Measurements from ENCODE around the gene LRMDA. TPM values are rescaled to one million over a fixed set of nuclear protein-coding genes. Genes with fewer than 3 reads are reported as not detected.

LRMDA gene
- total RNA-seq, 2 experiments from 2014 or later, result not detected

DNA sequence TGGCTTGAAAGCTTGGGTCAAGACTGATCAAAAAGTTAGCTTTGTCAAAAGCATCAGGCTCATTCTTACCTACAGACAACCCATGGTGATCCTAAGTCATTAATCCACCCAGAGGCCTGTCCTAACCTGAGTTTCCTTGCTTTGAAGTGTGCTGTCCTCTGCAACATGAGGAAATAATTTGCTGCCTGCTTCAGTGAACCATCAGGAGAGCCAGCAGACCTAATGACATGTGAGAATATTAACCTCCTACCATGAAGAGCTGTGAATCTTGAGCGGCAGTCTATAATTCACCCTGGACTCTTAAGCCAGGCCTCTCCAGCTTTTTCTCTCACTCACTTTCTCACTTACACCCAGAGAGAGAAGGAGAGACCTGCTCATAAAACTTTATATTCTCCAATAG lies 590.0 kb downstream of the LRMDA start:
- Histone ChIP-seq H3K4me3 (ENCODE audit: low read depth, low read length, poor library complexity, severe bottlenecking) (no peak overlapping the region), H3K36me3 (ENCODE audit: insufficient read depth, low read length) (no peaks in the 10 kb centered on the region), H3K27ac (ENCODE audit: low read depth, low read length, poor library complexity, severe bottlenecking) (no peak overlapping the region), H3K79me2 (ENCODE audit: insufficient read depth, low read depth, low read length) (no peaks in the 10 kb centered on the region), H4K20me1 (ENCODE audit: insufficient read depth, low read length) (no peaks in the 10 kb centered on the region), H2AFZ (ENCODE audit: low read length) (no peak overlapping the region), H3K4me1 (ENCODE audit: insufficient read depth, low read length, poor library complexity, severe bottlenecking) (no peaks in the 10 kb centered on the region), H3K9me2 (ENCODE audit: insufficient read depth, low read length) (no peaks in the 10 kb centered on the region), H3K9me3 (ENCODE audit: low read length) (no peaks in the 10 kb centered on the region), H3K4me2 (ENCODE audit: low read length) (no peak overlapping the region)
- POLR2A ChIA-PET, result no interaction called here
- no peak for DNase-seq (ENCODE audit: low spot score)
- intact Hi-C loops (cut with micrococcal nuclease; ENCODE audit: unreplicated experiment), result no loop called here
- TF ChIP-seq, protein P1, sequence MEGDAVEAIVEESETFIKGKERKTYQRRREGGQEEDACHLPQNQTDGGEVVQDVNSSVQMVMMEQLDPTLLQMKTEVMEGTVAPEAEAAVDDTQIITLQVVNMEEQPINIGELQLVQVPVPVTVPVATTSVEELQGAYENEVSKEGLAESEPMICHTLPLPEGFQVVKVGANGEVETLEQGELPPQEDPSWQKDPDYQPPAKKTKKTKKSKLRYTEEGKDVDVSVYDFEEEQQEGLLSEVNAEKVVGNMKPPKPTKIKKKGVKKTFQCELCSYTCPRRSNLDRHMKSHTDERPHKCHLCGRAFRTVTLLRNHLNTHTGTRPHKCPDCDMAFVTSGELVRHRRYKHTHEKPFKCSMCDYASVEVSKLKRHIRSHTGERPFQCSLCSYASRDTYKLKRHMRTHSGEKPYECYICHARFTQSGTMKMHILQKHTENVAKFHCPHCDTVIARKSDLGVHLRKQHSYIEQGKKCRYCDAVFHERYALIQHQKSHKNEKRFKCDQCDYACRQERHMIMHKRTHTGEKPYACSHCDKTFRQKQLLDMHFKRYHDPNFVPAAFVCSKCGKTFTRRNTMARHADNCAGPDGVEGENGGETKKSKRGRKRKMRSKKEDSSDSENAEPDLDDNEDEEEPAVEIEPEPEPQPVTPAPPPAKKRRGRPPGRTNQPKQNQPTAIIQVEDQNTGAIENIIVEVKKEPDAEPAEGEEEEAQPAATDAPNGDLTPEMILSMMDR (conservative IDR thresholded peaks at IDR 0.05; ENCODE audit: low read length), result no peak
- TF ChIP-seq EZH2phosphoT487 (IDR thresholded peaks at IDR 0.05; ENCODE audit: borderline replicate concordance, low read depth, low read length), result no peak
- CTCF ChIA-PET (ENCODE audit: unreplicated experiment), result no interaction called here
- no TSS peak for BruUV-seq (replicated peaks)

DNA sequence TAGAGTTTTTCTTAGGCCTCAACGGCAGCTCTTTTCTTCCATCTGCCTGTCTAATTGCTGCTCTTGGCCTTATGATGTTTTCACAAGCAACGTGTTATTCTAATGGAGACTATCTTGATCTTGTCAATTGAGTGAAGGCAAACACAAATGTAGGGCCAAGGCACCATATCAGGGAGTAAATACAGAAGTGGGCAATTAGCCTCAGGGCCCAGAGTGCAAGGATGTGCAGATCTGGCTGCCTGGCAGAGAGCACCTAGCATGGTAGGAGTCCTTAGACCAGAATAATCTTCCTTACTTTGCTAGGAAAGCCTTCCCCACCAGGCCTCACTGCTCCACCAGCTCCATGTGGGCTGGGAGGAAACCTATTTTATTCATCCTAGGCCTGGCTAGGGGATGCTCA lies 590.9 kb downstream of the LRMDA start:
- no peaks in the 10 kb centered on the region for H3K9me2 ChIP-seq (ENCODE audit: insufficient read depth, low read length)
- TF ChIP-seq, protein P1 (conservative IDR thresholded peaks at IDR 0.05; ENCODE audit: low read length), result no peak
- TF ChIP-seq EZH2phosphoT487 (IDR thresholded peaks at IDR 0.05; ENCODE audit: borderline replicate concordance, low read depth, low read length), result no peak
- DNase-seq (ENCODE audit: low spot score), result no peak
- no peak overlapping the region for H3K4me2 ChIP-seq (ENCODE audit: low read length)
- H3K9me3 ChIP-seq (ENCODE audit: low read length), result no peaks in the 10 kb centered on the region
- BruUV-seq (replicated peaks), result no TSS peak
- ChIA-PET CTCF (ENCODE audit: unreplicated experiment) (no interaction called here), POLR2A (interaction anchor here (0.6 kb wide), 1 partner anchor 22 kb away, joined by 4 read pairs; no protein-coding TSS in a partner anchor)
- H3K36me3 ChIP-seq (ENCODE audit: insufficient read depth, low read length), result no peaks in the 10 kb centered on the region
- H3K4me3 ChIP-seq (ENCODE audit: low read depth, low read length, poor library complexity, severe bottlenecking), result no peak overlapping the region
- no peaks in the 10 kb centered on the region for H3K4me1 ChIP-seq (ENCODE audit: insufficient read depth, low read length, poor library complexity, severe bottlenecking)
- H4K20me1 ChIP-seq (ENCODE audit: insufficient read depth, low read length), result no peaks in the 10 kb centered on the region
- no peak overlapping the region for H2AFZ ChIP-seq (ENCODE audit: low read length)
- H3K79me2 ChIP-seq (ENCODE audit: insufficient read depth, low read depth, low read length), result no peaks in the 10 kb centered on the region
- no peak overlapping the region for H3K27ac ChIP-seq (ENCODE audit: low read depth, low read length, poor library complexity, severe bottlenecking)
- intact Hi-C loops (cut with micrococcal nuclease; ENCODE audit: unreplicated experiment), result no loop called here

DNA sequence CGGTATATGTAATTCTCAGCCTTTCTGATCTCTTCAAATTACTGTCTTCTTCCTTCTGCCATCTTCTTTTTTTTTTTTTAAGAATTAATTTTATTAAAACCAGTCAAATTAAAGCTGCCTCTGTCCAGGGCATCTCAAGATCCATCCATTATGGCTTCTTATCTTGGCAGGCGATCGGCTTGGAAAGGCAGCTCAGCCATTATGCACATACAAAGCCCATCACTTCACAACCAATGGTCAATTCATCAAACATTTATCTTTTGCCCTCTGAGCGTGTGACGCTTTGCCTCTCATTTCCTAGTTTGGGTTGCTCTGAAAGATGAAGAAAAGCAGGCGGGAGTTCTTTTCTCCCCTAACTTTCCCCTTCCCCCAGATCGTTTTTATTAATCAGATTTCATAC lies 591.6 kb downstream of the LRMDA start:
- ChIA-PET POLR2A (no interaction called here), CTCF (ENCODE audit: unreplicated experiment) (no interaction called here)
- no peak overlapping the region for H3K4me3 ChIP-seq (ENCODE audit: low read depth, low read length, poor library complexity, severe bottlenecking)
- no peaks in the 10 kb centered on the region for H3K36me3 ChIP-seq (ENCODE audit: insufficient read depth, low read length)
- DNase-seq (ENCODE audit: low spot score), result no peak
- H3K9me2 ChIP-seq (ENCODE audit: insufficient read depth, low read length), result no peaks in the 10 kb centered on the region
- H2AFZ ChIP-seq (ENCODE audit: low read length), result no peak overlapping the region
- intact Hi-C loops (cut with micrococcal nuclease; ENCODE audit: unreplicated experiment), result no loop called here
- H3K79me2 ChIP-seq (ENCODE audit: insufficient read depth, low read depth, low read length), result no peaks in the 10 kb centered on the region
- no peaks in the 10 kb centered on the region for H3K9me3 ChIP-seq (ENCODE audit: low read length)
- BruUV-seq (replicated peaks), result no TSS peak
- no peak for TF ChIP-seq EZH2phosphoT487 (IDR thresholded peaks at IDR 0.05; ENCODE audit: borderline replicate concordance, low read depth, low read length)
- TF ChIP-seq, protein P1 (conservative IDR thresholded peaks at IDR 0.05; ENCODE audit: low read length), result no peak
- H3K4me1 ChIP-seq (ENCODE audit: insufficient read depth, low read length, poor library complexity, severe bottlenecking), result no peaks in the 10 kb centered on the region
- no peak overlapping the region for H3K4me2 ChIP-seq (ENCODE audit: low read length)
- no peaks in the 10 kb centered on the region for H4K20me1 ChIP-seq (ENCODE audit: insufficient read depth, low read length)
- no peak overlapping the region for H3K27ac ChIP-seq (ENCODE audit: low read depth, low read length, poor library complexity, severe bottlenecking)

Measured in OCI-LY7 (cell line).